HepG2 (cell line): Measurements from ENCODE around the gene NUP62. TPM values are rescaled to one million over a fixed set of nuclear protein-coding genes. Genes with fewer than 3 reads are reported as not detected.
A peak's percentile ranks its signal among the peaks of the same experiment; 100 is the strongest.

Experiments
- GZF1 ChIP-seq: sonication (generic); formaldehyde crosslinking; IDR thresholded peaks from 2 replicates; pipeline ENCODE4 v1.5.1; 2020; ENCODE audit warnings: mild to moderate bottlenecking, missing genetic modification reagents
- NR2C2 ChIP-seq: sonication (generic); formaldehyde crosslinking; IDR thresholded peaks from 2 replicates; pipeline ENCODE4 v1.4.0; 2020; ENCODE audit warnings: missing genetic modification reagents, mild to moderate bottlenecking, moderate library complexity, borderline replicate concordance
- SALL2 ChIP-seq: sonication (generic); formaldehyde crosslinking; IDR thresholded peaks from 2 replicates; pipeline ENCODE4 v1.8.1; 2023; ENCODE audit warnings: mild to moderate bottlenecking, missing genetic modification reagents, inconsistent platforms
- SOX5 ChIP-seq: IDR thresholded peaks from 2 replicates; pipeline ENCODE4 v1.6.1; 2016; ENCODE audit warnings: borderline replicate concordance
- SRSF1 ChIP-seq: fragments of 200-400 bp; formaldehyde crosslinking; optimal IDR thresholded peaks from 2 replicates; pipeline ENCODE3; 2017; ENCODE audit warnings: mild to moderate bottlenecking, low read depth, low read length, moderate library complexity
- ZFP41 ChIP-seq: sonication (generic); formaldehyde crosslinking; IDR thresholded peaks from 2 replicates; pipeline ENCODE4 v1.4.0; 2020; ENCODE audit warnings: mild to moderate bottlenecking, missing genetic modification reagents, borderline replicate concordance
- ZFYVE20 ChIP-seq: sonication (generic); formaldehyde crosslinking; IDR thresholded peaks from 2 replicates; pipeline ENCODE4 v1.8.0; 2023; ENCODE audit warnings: low read depth, mild to moderate bottlenecking, moderate library complexity, missing genetic modification reagents, borderline replicate concordance
- ZSCAN25 ChIP-seq: sonication (generic); formaldehyde crosslinking; IDR thresholded peaks from 2 replicates; pipeline ENCODE4 v1.8.0; 2022; ENCODE audit warnings: mild to moderate bottlenecking, missing genetic modification reagents
- polyA plus RNA-seq, 8 experiments: library from polyadenylated mRNA; depleted of rRNA in 3 of 8; stranded (reverse) in 7 of 8; unstranded in 1 of 8; fragments of >200 nt; fragmentation: Illumina TruSeq in 4 of 8; extraction: Trizol in 4 of 8; gene quantifications; 2 replicates each; pipeline versions ENCODE4 v1.2.1 to v1.2.3, GENCODE V29; 2011 to 2016; ENCODE audit warnings: low read depth in 4 of 8, missing spikeins in 1 of 8, mixed read lengths in 1 of 8; ENCODE audit not compliant: insufficient read depth in 1 of 8
- total RNA-seq, 5 experiments: library from RNA; depleted of rRNA; stranded (reverse); fragments of >200 nt; fragmentation: Illumina TruSeq; extraction: Trizol; gene quantifications; 2 replicates each; pipeline ENCODE4 v1.2.3, GENCODE V29; 2016; ENCODE audit warnings: low read depth in 1 of 5
- TF ChIP-seq, protein P1 (sequence below): sonication (generic); formaldehyde crosslinking; IDR thresholded peaks from 2 replicates; pipeline ENCODE4; 2020; ENCODE audit warnings: missing genetic modification reagents, mild to moderate bottlenecking, borderline replicate concordance
- TF ChIP-seq, protein P2 (sequence below), 2 experiments: fragments of 450-650 bp in 1 of 2; sonication (generic) in 1 of 2; formaldehyde crosslinking in 1 of 2; IDR thresholded peaks; 2 replicates each; pipeline versions ENCODE4 v1.6.1 to v1.8.0; 2016 to 2022; ENCODE audit warnings: antibody characterized with exemption in 1 of 2, mild to moderate bottlenecking in 1 of 2, missing genetic modification reagents in 1 of 2
- TF ChIP-seq, protein P3 (sequence below): IDR thresholded peaks from 2 replicates; pipeline ENCODE4 v1.6.1; 2016; ENCODE audit warnings: mild to moderate bottlenecking, missing biosample characterization, missing genetic modification reagents
- TF ChIP-seq, protein P4 (sequence below): sonication (generic); formaldehyde crosslinking; IDR thresholded peaks from 2 replicates; pipeline ENCODE4 v1.5.0; 2020; ENCODE audit warnings: mild to moderate bottlenecking, missing genetic modification reagents, borderline replicate concordance

The NUP62 gene
- total and polyA plus RNA-seq, 2 of the 13 experiments (the other 11 are each of a cell fraction or from before 2014, with no cell fraction given) = 16.5 to 41.5 TPM

DNA sequence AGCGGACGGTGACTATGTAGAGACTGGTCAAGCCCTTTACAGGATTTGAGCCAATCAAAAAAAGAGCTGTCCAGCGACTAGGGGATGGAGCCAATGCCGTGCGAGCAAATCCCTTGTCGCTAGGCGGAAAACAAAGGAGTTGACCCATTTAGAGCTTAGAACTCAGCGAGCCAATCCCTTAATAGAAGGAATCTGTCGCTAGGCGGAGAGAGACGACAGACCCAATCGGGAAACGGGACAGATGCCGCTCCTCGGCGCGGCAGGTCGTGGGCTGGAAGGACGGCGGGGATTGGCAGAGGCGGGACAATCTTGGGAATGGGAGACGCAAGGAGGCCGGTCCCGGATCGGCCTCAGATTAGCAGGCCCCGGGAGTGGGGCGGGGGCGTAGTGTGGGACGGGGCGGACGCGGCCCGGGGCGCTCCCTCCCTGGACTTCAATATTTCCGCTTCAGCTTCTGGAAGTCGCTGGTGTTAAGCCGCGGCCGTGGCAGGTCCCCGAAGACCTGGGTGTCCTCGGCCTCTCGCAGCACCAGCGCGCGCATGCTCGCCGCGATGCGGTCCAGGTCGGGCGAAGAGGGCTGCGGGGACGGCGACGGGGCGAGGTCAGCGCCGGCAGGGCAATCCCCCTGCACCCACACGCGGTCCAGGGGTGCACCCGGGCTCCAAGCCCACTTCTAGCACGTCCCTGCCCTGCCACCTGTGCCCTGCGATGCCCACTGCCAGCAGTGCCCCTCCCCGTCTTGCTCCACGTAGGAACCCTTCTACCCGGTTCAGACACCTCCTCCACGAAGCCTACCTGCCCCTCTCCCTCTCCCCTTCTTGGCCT lies 59.6 kb downstream of the NUP62 start (continued):
- TF ChIP-seq, protein P1, sequence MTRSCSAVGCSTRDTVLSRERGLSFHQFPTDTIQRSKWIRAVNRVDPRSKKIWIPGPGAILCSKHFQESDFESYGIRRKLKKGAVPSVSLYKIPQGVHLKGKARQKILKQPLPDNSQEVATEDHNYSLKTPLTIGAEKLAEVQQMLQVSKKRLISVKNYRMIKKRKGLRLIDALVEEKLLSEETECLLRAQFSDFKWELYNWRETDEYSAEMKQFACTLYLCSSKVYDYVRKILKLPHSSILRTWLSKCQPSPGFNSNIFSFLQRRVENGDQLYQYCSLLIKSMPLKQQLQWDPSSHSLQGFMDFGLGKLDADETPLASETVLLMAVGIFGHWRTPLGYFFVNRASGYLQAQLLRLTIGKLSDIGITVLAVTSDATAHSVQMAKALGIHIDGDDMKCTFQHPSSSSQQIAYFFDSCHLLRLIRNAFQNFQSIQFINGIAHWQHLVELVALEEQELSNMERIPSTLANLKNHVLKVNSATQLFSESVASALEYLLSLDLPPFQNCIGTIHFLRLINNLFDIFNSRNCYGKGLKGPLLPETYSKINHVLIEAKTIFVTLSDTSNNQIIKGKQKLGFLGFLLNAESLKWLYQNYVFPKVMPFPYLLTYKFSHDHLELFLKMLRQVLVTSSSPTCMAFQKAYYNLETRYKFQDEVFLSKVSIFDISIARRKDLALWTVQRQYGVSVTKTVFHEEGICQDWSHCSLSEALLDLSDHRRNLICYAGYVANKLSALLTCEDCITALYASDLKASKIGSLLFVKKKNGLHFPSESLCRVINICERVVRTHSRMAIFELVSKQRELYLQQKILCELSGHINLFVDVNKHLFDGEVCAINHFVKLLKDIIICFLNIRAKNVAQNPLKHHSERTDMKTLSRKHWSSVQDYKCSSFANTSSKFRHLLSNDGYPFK (CRISPR knock-in tag) = peak; percentile 68; the same call in 1 of the 2 replicates
- TF ChIP-seq ZFYVE20 (CRISPR knock-in tag) (no peak), NR2C2 (peak; percentile 27; the same call in 1 of the 2 replicates), SOX5 (CRISPR knock-in tag) (0 out of 2 replicates have a peak, but pooled peaks have one; percentile 19), GZF1 (CRISPR knock-in tag) (no peak), SRSF1 (no peak), SALL2 (CRISPR knock-in tag) (no peak; the same call in 1 of the 2 replicates), ZSCAN25 (CRISPR knock-in tag) (peak; percentile 67; the same call in 1 of the 2 replicates), ZFP41 (peak; percentile 77; the same call in 1 of the 2 replicates)
- TF ChIP-seq, protein P2, sequence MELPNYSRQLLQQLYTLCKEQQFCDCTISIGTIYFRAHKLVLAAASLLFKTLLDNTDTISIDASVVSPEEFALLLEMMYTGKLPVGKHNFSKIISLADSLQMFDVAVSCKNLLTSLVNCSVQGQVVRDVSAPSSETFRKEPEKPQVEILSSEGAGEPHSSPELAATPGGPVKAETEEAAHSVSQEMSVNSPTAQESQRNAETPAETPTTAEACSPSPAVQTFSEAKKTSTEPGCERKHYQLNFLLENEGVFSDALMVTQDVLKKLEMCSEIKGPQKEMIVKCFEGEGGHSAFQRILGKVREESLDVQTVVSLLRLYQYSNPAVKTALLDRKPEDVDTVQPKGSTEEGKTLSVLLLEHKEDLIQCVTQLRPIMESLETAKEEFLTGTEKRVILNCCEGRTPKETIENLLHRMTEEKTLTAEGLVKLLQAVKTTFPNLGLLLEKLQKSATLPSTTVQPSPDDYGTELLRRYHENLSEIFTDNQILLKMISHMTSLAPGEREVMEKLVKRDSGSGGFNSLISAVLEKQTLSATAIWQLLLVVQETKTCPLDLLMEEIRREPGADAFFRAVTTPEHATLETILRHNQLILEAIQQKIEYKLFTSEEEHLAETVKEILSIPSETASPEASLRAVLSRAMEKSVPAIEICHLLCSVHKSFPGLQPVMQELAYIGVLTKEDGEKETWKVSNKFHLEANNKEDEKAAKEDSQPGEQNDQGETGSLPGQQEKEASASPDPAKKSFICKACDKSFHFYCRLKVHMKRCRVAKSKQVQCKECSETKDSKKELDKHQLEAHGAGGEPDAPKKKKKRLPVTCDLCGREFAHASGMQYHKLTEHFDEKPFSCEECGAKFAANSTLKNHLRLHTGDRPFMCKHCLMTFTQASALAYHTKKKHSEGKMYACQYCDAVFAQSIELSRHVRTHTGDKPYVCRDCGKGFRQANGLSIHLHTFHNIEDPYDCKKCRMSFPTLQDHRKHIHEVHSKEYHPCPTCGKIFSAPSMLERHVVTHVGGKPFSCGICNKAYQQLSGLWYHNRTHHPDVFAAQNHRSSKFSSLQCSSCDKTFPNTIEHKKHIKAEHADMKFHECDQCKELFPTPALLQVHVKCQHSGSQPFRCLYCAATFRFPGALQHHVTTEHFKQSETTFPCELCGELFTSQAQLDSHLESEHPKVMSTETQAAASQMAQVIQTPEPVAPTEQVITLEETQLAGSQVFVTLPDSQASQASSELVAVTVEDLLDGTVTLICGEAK (IDR thresholded peaks at IDR 0.05) = no peak
- TF ChIP-seq, protein P2 (CRISPR knock-in tag; IDR thresholded peaks at IDR 0.05) = 0 out of 2 replicates have a peak, but pooled peaks have one; percentile 16
- TF ChIP-seq, protein P3, sequence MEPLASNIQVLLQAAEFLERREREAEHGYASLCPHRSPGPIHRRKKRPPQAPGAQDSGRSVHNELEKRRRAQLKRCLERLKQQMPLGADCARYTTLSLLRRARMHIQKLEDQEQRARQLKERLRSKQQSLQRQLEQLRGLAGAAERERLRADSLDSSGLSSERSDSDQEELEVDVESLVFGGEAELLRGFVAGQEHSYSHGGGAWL (CRISPR knock-in tag) = peak; percentile 86
- TF ChIP-seq, protein P4, sequence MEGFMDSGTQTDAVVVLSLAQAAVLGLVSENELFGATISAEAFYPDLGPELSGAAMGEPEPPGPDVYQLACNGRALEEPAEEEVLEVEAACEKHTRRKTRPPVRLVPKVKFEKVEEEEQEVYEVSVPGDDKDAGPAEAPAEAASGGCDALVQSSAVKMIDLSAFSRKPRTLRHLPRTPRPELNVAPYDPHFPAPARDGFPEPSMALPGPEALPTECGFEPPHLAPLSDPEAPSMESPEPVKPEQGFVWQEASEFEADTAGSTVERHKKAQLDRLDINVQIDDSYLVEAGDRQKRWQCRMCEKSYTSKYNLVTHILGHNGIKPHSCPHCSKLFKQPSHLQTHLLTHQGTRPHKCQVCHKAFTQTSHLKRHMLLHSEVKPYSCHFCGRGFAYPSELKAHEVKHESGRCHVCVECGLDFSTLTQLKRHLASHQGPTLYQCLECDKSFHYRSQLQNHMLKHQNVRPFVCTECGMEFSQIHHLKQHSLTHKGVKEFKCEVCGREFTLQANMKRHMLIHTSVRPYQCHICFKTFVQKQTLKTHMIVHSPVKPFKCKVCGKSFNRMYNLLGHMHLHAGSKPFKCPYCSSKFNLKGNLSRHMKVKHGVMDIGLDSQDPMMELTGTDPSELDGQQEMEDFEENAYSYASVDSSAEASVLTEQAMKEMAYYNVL = no peak
